ENCODE measurements around the gene COQ8B.
"Not testable (repeated sequence)": the region's sequence is repeated elsewhere in the genome, so short reads cannot be mapped to it uniquely, and the experiment has no call there.

Gene COQ8B

GRCh38 chr19:40736661-40737060, 20.0 kb upstream of the COQ8B start:
- no peak for DNase-seq (ENCODE audit: extremely low read depth, low read depth)
- H3K4me3 ChIP-seq (replicated peaks; ENCODE audit: low read depth, low read length) = no peak overlapping the region

GRCh38 chr19:40735013-40735771, 18.5 kb upstream of the COQ8B start:
- TF ChIP-seq CTCF (IDR thresholded peaks at IDR 0.05; ENCODE audit: low read depth, low read length, missing control alignments) = no peak
- DNase-seq (ENCODE audit: extremely low read depth, low read depth) = no peak
- no peak overlapping the region for H3K4me3 ChIP-seq (replicated peaks; ENCODE audit: low read depth, low read length)

More at GRCh38 chr19:40736661-40737060, 20.0 kb upstream of the COQ8B start:
- no peak for TF ChIP-seq CTCF (IDR thresholded peaks at IDR 0.05; ENCODE audit: low read depth, low read length, missing control alignments)

- no peak for TF ChIP-seq CTCF (IDR thresholded peaks at IDR 0.05; ENCODE audit: low read depth, low read length, missing control alignments)
- DNase-seq (ENCODE audit: extremely low read depth, low read depth) = no peak
- H3K4me3 ChIP-seq (replicated peaks; ENCODE audit: low read depth, low read length) = no peak overlapping the region
Observed at GRCh38 chr19:40733149-40733548, 16.5 kb upstream of the COQ8B start.

- not testable (repeated sequence) for H3K4me3 ChIP-seq (replicated peaks; ENCODE audit: low read depth, low read length); DNase-seq (ENCODE audit: extremely low read depth, low read depth)
Observed at GRCh38 chr19:40732304-40732703, 15.6 kb upstream of the COQ8B start.

GRCh38 chr19:40730065-40730464, 13.4 kb upstream of the COQ8B start:
- not testable (repeated sequence) for H3K4me3 ChIP-seq (replicated peaks; ENCODE audit: low read depth, low read length); DNase-seq (ENCODE audit: extremely low read depth, low read depth)

- no peak for DNase-seq (ENCODE audit: extremely low read depth, low read depth)
Observed at GRCh38 chr19:40726279-40726678, 9.6 kb upstream of the COQ8B start.

GRCh38 chr19:40724855-40725254, 8.2 kb upstream of the COQ8B start:
- no peak for DNase-seq (ENCODE audit: extremely low read depth, low read depth)
- TF ChIP-seq CTCF (IDR thresholded peaks at IDR 0.05; ENCODE audit: low read depth, low read length, missing control alignments) = no peak
- no peak overlapping the region for H3K4me3 ChIP-seq (replicated peaks; ENCODE audit: low read depth, low read length)

More at GRCh38 chr19:40726279-40726678, 9.6 kb upstream of the COQ8B start:
- no peak for TF ChIP-seq CTCF (IDR thresholded peaks at IDR 0.05; ENCODE audit: low read depth, low read length, missing control alignments)
- H3K4me3 ChIP-seq (replicated peaks; ENCODE audit: low read depth, low read length) = no peak overlapping the region

- TF ChIP-seq CTCF (IDR thresholded peaks at IDR 0.05; ENCODE audit: low read depth, low read length, missing control alignments) = no peak
- no peak overlapping the region for H3K4me3 ChIP-seq (replicated peaks; ENCODE audit: low read depth, low read length)
- DNase-seq (ENCODE audit: extremely low read depth, low read depth) = no peak
Observed at GRCh38 chr19:40724315-40724714, 7.6 kb upstream of the COQ8B start.
